ENCODE measurements around the gene CDH4. TPM values are rescaled to one million over a fixed set of nuclear protein-coding genes. Genes with fewer than 3 reads are reported as not detected.
A peak's percentile ranks its signal among the peaks of the same experiment; 100 is the strongest.

CDH4 gene
- polyA plus RNA-seq, 1 donor from 2014 or later: not detected

DNA sequence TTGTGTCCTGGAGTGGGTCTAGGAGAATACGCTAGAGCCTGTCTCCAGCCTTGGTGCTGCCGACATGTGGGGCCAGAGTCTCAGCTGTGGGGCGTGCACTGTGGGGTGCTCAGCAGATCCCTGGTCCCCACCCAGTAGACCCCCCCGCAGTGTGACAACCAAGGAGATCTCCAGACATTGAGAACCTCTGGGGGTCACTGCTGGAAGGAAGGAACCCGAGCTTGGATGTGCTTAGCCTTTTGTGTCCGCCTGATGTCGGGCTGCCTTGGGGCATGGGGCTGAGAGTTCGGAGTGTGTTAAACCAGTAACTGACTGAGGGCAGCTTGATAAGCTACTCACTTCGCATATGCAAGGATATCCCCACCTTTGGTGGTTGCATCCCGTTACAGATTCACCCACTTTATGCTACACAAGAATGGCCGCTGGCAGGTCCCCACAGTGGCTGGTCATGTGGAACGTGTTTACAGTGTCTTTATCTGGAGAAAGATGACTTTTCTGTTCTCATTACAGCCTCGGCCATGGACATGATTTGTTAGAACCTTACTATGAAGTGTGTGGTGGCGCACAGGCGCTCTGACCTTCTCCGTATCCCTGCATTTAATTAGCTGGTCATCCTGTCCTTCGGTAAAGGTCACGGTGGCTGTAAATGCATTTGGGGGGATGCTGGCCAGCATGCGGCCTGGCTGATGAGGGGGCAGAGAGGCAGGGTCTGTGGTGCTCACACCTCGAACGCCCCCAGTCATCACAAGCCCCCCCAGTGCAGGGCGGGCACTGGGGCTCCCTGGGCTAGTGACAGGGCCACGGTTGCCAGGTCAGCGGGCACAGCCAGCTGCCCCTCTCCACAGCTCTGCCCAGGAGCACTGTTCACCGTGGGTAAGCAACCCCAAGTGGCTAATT is 446.8 kb downstream of the CDH4 start:
- H3K9me3 Mint-ChIP-seq: peaks cover 0 to 7% (median 0%) of the 10 kb centered on the region in 3 donors
- H3K27me3 Mint-ChIP-seq: no peaks in the 10 kb centered on the region
- H3K4me3 Mint-ChIP-seq: no peak overlapping the region
- H3K4me1 Mint-ChIP-seq: no peaks in the 10 kb centered on the region
- H3K36me3 Mint-ChIP-seq: no peaks in the 10 kb centered on the region
- no peak overlapping the region for H3K27ac Mint-ChIP-seq

- peaks cover 0 to 7% (median 0%) of the 10 kb centered on the region in 3 donors for H3K9me3 Mint-ChIP-seq
- H3K27ac Mint-ChIP-seq: peak overlapping the region in 1 of 3 donors; percentile 47
- no peaks in the 10 kb centered on the region for H3K4me1 Mint-ChIP-seq
- no peaks in the 10 kb centered on the region for H3K27me3 Mint-ChIP-seq
- no peak overlapping the region for H3K4me3 Mint-ChIP-seq
- H3K36me3 Mint-ChIP-seq: no peaks in the 10 kb centered on the region
These were observed 447.7 kb downstream of the CDH4 start for GRCh38 chr20:61699495-61700374.

GRCh38 chr20:61700595-61701140 is 448.6 kb downstream of the CDH4 start:
- H3K36me3 Mint-ChIP-seq: no peaks in the 10 kb centered on the region
- peaks cover 0 to 7% (median 0%) of the 10 kb centered on the region in 3 donors for H3K9me3 Mint-ChIP-seq
- H3K27ac Mint-ChIP-seq: no peak overlapping the region
- H3K4me1 Mint-ChIP-seq: no peaks in the 10 kb centered on the region
- no peak overlapping the region for H3K4me3 Mint-ChIP-seq
- H3K27me3 Mint-ChIP-seq: no peaks in the 10 kb centered on the region

GRCh38 chr20:61701401-61701800 is 449.3 kb downstream of the CDH4 start:
- Mint-ChIP-seq H3K4me1 (no peaks in the 10 kb centered on the region), H3K36me3 (no peaks in the 10 kb centered on the region), H3K27ac (no peak overlapping the region), H3K27me3 (no peaks in the 10 kb centered on the region), H3K4me3 (no peak overlapping the region), H3K9me3 (peaks cover 0 to 7% (median 0%) of the 10 kb centered on the region in 3 donors)

GRCh38 chr20:61701802-61702201 is 449.7 kb downstream of the CDH4 start:
- Mint-ChIP-seq H3K27me3 (no peaks in the 10 kb centered on the region), H3K4me3 (no peak overlapping the region), H3K4me1 (no peaks in the 10 kb centered on the region), H3K9me3 (peaks cover 0 to 7% (median 0%) of the 10 kb centered on the region in 3 donors), H3K36me3 (no peaks in the 10 kb centered on the region), H3K27ac (no peak overlapping the region)

DNA sequence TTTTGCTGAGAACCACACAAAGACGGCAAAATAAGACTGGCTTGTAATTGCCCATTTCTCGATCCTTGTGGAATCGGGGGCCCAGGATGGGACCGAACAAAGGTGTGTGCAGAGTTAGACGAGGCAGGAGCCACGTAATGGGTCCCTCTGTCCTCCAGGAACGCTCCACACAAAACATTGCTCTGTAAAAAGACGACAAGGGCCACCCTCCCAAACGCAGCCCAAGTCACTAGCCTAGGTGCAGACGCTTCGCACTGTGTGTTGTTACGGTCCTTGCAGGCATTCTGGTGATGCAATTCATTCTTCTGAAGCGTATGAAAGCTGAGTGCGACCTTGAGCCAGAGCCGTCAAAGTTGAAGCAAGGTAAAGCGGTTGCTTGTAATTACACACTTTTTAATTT is 450.2 kb downstream of the CDH4 start:
- Mint-ChIP-seq H3K4me1 (no peaks in the 10 kb centered on the region), H3K36me3 (no peaks in the 10 kb centered on the region), H3K27me3 (no peaks in the 10 kb centered on the region), H3K9me3 (peaks cover 0 to 7% (median 0%) of the 10 kb centered on the region in 3 donors), H3K4me3 (peak overlapping the region in 1 of 4 donors; percentile 9), H3K27ac (no peak overlapping the region)

- Mint-ChIP-seq H3K9me3 (peaks cover 0 to 7% (median 1%) of the 10 kb centered on the region in 3 donors), H3K36me3 (no peaks in the 10 kb centered on the region), H3K27me3 (no peaks in the 10 kb centered on the region), H3K4me1 (no peaks in the 10 kb centered on the region), H3K4me3 (no peak overlapping the region), H3K27ac (no peak overlapping the region)
These were observed 452.6 kb downstream of the CDH4 start for GRCh38 chr20:61704661-61705060.

GRCh38 chr20:61705386-61706258 is 453.6 kb downstream of the CDH4 start:
- no peak overlapping the region for H3K4me3 Mint-ChIP-seq
- H3K4me1 Mint-ChIP-seq: no peaks in the 10 kb centered on the region
- no peaks in the 10 kb centered on the region for H3K27me3 Mint-ChIP-seq
- no peak overlapping the region for H3K27ac Mint-ChIP-seq
- H3K36me3 Mint-ChIP-seq: no peaks in the 10 kb centered on the region
- H3K9me3 Mint-ChIP-seq: peaks cover 0 to 7% (median 1%) of the 10 kb centered on the region in 3 donors

DNA sequence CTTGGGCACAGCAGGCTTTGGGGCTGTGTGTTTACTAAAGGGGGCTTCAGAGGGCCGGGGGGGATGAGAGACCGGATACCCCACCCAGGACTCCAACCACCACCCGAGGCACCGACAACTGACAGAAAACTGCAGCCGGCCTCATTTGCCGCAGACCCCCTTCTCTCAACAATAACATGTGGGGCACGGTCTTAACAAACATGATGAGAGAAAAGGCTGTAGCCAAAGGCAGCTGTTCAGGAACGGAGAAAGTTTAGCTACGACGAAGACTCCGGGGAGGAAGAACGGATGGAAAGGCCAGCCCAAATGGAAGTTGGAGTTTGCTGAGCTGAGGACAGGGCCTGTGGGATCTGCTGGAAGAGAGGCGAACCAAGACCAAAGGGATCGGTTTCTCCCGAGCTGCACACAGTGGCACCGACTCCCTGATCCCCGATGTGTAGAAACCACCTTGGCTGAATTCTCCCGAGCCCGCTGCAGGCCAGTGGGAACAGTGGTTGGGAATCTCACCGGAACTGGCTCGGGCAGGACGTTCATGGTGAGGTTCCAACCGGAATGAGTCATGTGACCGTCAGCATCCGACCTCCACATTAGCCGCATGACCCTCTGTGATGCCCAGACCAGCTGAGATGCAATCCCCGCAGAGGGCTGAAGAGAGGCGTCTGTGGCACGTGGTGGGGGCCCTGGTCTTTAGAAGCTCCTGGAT is 454.3 kb downstream of the CDH4 start:
- Mint-ChIP-seq H3K36me3 (no peaks in the 10 kb centered on the region), H3K27me3 (no peaks in the 10 kb centered on the region), H3K9me3 (peaks cover 1 to 5% (median 5%) of the 10 kb centered on the region in 3 donors), H3K4me3 (no peak overlapping the region), H3K27ac (no peak overlapping the region), H3K4me1 (no peaks in the 10 kb centered on the region)

- Mint-ChIP-seq H3K4me3 (no peak overlapping the region), H3K36me3 (no peaks in the 10 kb centered on the region), H3K27me3 (peaks cover 1% of the 10 kb centered on the region), H3K27ac (no peak overlapping the region), H3K4me1 (no peaks in the 10 kb centered on the region), H3K9me3 (peaks cover 1 to 7% (median 6%) of the 10 kb centered on the region in 3 donors)
These were observed 456.8 kb downstream of the CDH4 start for GRCh38 chr20:61708891-61709290.

DNA sequence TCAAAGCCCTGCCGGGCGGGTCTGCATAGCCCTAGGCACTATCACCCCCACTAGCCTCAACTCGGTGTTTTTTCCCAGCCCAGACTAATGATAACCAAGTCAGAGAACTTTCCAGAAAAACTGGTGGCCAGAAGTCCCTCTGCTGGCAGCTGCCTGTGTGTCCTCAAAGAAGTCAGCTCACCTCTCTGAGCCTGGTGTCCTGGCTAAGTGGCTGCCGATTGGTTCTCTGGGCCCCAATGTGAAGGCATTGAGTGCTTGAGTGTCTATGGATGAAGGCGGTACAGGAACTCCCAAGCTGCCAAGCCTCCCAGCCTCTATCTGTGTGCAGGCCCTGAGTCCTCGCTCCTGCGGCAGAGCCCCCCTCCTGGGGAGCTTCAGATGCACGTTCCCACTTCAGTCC is 458.0 kb downstream of the CDH4 start:
- no peak overlapping the region for H3K4me3 Mint-ChIP-seq
- peaks cover 1 to 7% (median 6%) of the 10 kb centered on the region in 3 donors for H3K9me3 Mint-ChIP-seq
- H3K27me3 Mint-ChIP-seq: peaks cover 1% of the 10 kb centered on the region
- H3K27ac Mint-ChIP-seq: no peak overlapping the region
- no peaks in the 10 kb centered on the region for H3K36me3 Mint-ChIP-seq
- H3K4me1 Mint-ChIP-seq: no peaks in the 10 kb centered on the region

DNA sequence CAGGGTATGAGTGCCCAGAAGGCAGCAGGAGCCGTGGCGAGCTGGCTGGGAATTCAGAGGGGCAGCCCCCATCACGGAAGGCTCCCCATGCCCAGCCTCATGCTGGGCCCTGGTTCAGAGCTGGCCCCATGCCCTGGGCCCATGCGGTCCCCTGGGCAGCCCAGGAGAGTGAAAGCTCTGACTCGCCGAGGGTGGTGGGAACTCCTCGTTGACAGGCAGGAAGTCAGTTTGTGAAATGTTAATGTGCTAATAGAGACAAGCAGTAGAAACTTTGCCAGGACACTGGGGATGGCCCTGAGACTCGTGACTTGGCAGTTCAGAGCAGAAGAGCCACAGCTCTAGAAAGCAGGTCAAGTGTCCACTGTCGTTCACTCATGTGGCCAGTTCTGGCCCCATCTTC is 460.6 kb downstream of the CDH4 start:
- Mint-ChIP-seq H3K36me3 (no peaks in the 10 kb centered on the region), H3K27me3 (peaks cover 1% of the 10 kb centered on the region), H3K9me3 (peaks cover 1 to 7% (median 6%) of the 10 kb centered on the region in 3 donors), H3K4me1 (no peaks in the 10 kb centered on the region), H3K4me3 (no peak overlapping the region), H3K27ac (no peak overlapping the region)

DNA sequence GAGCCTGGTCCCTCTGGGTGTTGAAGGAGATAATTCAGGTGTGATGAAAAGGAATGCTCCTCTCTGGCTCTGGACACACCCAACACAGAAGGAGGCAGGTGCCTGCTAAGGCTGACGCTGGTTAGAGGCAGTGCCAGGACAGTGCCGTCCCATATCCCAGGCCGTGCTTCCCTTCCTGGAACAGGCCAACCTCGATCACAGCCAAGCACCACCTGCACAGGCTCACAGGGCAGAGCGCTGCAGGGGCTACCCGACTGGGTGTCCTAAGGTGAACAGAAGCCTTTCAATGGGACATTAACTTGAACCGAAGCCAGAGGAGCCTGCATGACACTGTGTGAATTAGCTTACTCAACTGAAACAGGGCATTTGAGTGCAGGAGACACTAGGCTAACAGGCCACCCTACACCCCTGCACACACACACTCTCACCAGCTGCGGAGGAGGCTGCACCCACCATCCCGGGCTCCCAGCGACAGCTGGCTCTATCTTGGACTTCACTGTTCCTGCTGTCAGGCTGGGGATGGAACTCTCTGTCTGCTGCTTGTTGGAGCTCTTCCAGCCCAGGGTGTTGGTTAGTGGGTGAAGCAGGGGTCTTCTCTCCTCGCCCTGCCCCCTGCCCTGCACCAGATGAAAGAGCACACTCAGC is 466.4 kb downstream of the CDH4 start:
- Mint-ChIP-seq H3K9me3 (no peaks in the 10 kb centered on the region), H3K36me3 (no peaks in the 10 kb centered on the region), H3K4me3 (no peak overlapping the region), H3K27me3 (peaks cover 5% of the 10 kb centered on the region), H3K27ac (peak overlapping the region in 1 of 3 donors; percentile 20), H3K4me1 (no peaks in the 10 kb centered on the region)
